ENCODE results near the gene SPNS2. TPM values are rescaled to one million over a fixed set of nuclear protein-coding genes. Genes with fewer than 3 reads are reported as not detected.

Gene SPNS2
- total and polyA plus RNA-seq, 10 of the 15 experiments (the other 5 are each of a cell fraction or from before 2014, with no cell fraction given): 0.04 to 1.1 (median 0.23) TPM; not detected in 2

DNA sequence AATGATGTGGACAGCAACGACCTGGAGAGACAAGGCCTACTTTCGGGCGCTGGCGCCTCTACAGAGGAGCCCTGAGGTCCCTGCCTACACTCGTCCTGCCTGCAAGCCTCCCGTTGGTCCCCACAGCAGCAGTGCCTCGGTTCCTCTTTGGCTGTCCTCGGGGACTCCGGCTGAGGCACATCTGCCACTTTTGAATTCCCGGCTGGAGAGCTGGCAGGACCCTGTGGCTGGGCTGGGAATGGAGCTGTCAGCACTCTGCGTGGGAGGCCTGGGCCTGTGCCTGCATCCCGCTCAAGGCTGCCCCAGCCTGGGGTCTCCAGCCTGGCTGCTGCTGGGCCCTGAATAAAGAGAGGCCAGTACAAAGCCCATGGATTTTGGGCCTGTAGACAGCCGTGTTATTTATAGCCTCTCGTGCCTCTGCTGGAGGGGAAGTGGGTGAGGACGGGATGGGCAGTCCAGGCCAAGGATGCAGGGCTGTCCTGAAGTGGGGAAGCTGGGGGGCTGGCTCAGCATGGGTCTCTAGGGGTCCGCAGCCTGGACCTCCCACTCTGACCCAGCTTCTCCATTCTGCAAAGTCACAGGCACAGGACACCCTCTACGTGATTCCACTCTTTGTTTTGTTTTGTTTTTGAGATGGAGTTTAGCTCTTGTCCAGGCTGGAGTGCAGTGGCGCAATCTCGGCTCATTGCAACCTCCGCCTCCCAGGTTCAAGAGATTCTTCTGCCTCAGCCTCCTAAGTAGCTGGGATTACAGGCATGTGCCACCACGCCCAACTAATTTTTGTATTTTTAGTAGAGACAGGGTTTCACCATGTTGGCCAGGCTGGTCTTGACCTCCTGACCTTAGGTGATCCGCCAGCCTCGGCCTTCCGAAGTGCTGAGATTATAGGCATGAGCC is 10.6 kb upstream of the SPNS2 start:
- Histone ChIP-seq H3K4me3 (no peak overlapping the region), H3K9me3 (replicated peaks; ENCODE audit: control insufficient read depth, insufficient read depth, low read length) (no peaks in the 10 kb centered on the region), H2AFZ (ENCODE audit: control insufficient read depth, low read depth, low read length) (no peak overlapping the region), H3K4me2 (ENCODE audit: control insufficient read depth, insufficient read depth) (no peak overlapping the region), H3K9ac (ENCODE audit: control insufficient read depth, insufficient read depth, low read length) (no peak overlapping the region), H3K27me3 (replicated peaks in 1 of 2; ENCODE audit: control insufficient read depth in 2 of 2, insufficient read depth in 2 of 2, low read length in 1 of 2) (no peaks in the 10 kb centered on the region; a peak in 1 of 4 replicates), H3K36me3 (ENCODE audit: control insufficient read depth in 2 of 2, insufficient read depth in 2 of 2, low read length in 1 of 2) (no peaks in the 10 kb centered on the region), H3K79me2 (ENCODE audit: control insufficient read depth, insufficient read depth, low read length) (no peaks in the 10 kb centered on the region), H3K4me1 (ENCODE audit: control insufficient read depth, insufficient read depth, low read length) (no peaks in the 10 kb centered on the region; the same call in 1 of the 2 replicates), H4K20me1 (ENCODE audit: control insufficient read depth, insufficient read depth) (no peaks in the 10 kb centered on the region), H3K27ac (ENCODE audit: control insufficient read depth, insufficient read depth) (no peak overlapping the region)
- intact Hi-C loops (cut with micrococcal nuclease; ENCODE audit: unreplicated experiment): no loop called here
- FAIRE-seq (no peak), DNase-seq (ENCODE audit: low read depth, low spot score) (no peak), ATAC-seq (no peak)
- POLR2A ChIA-PET: no interaction called here
- 57% methylated on average over 24 of the region's 24 CpGs for WGBS (ENCODE audit: insufficient coverage, insufficient replicate concordance, low lambda C conversion rate, missing lambda C conversion rate)
- in situ Hi-C loops (cut with MboI): no loop called here
- BruUV-seq (replicated peaks): no TSS peak
- SMC1A ChIA-PET (ENCODE audit: uncharacterized antibody, unreplicated experiment): no interaction called here
- RAD21 ChIA-PET (ENCODE audit: unreplicated experiment): no interaction called here
- CTCF ChIA-PET: no interaction called here
- TF ChIP-seq CBX3 (IDR thresholded peaks at IDR 0.05; ENCODE audit: borderline replicate concordance, low read depth) (no peak), CREB1 (IDR thresholded peaks at IDR 0.05; ENCODE audit: low read depth) (no peak), ATF3 (IDR thresholded peaks at IDR 0.05; ENCODE audit: borderline replicate concordance, extremely low read depth, low read depth, low read length) (no peak), ZNF592 (IDR thresholded peaks at IDR 0.05) (no peak), MLLT1 (IDR thresholded peaks at IDR 0.05) (no peak), NFYB (IDR thresholded peaks at IDR 0.05; ENCODE audit: insufficient read depth, low read depth, low read length) (no peak), ZBTB33 (IDR thresholded peaks at IDR 0.05) (no peak), CEBPB (IDR thresholded peaks at IDR 0.05; ENCODE audit: borderline replicate concordance in 1 of 2, low read depth in 2 of 2, low read length in 2 of 2) (no peak), GABPA (IDR thresholded peaks at IDR 0.05; ENCODE audit: low read depth) (no peak)
- TF ChIP-seq, protein P1, sequence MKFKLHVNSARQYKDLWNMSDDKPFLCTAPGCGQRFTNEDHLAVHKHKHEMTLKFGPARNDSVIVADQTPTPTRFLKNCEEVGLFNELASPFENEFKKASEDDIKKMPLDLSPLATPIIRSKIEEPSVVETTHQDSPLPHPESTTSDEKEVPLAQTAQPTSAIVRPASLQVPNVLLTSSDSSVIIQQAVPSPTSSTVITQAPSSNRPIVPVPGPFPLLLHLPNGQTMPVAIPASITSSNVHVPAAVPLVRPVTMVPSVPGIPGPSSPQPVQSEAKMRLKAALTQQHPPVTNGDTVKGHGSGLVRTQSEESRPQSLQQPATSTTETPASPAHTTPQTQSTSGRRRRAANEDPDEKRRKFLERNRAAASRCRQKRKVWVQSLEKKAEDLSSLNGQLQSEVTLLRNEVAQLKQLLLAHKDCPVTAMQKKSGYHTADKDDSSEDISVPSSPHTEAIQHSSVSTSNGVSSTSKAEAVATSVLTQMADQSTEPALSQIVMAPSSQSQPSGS (IDR thresholded peaks at IDR 0.05; ENCODE audit: low read length): no peak
- TF ChIP-seq, protein P2, sequence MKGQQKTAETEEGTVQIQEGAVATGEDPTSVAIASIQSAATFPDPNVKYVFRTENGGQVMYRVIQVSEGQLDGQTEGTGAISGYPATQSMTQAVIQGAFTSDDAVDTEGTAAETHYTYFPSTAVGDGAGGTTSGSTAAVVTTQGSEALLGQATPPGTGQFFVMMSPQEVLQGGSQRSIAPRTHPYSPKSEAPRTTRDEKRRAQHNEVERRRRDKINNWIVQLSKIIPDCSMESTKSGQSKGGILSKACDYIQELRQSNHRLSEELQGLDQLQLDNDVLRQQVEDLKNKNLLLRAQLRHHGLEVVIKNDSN (IDR thresholded peaks at IDR 0.05; ENCODE audit: borderline replicate concordance, extremely low read length, insufficient read depth, low read depth, low read length): no peak
